Sigmoid colon (tissue), 4 donors: ENCODE results near the gene RGS7.

Experiments
- CTCF ChIP-seq, 4 experiments: fragments of 450-650 bp in 3 of 4; fragments of 200-600 bp in 1 of 4; IDR thresholded peaks; one replicate each; pipeline ENCODE4 v1.5.1; 2016 to 2019; ENCODE audit warnings: antibody characterized with exemption in 4 of 4, mild to moderate bottlenecking in 3 of 4, moderate library complexity in 2 of 4
- POLR2AphosphoS5 ChIP-seq, 4 donors: sonication (generic); formaldehyde crosslinking; IDR thresholded peaks; one replicate each; pipeline ENCODE4 v1.6.1; 2017; ENCODE audit warnings: antibody characterized with exemption in 4 of 4

- TF ChIP-seq POLR2AphosphoS5 (IDR thresholded peaks at IDR 0.05) (no peak), CTCF (IDR thresholded peaks at IDR 0.05) (no peak)
These were observed 590.2 kb downstream of the RGS7 start for GRCh38 chr1:240766831-240767230.
